Hepatocyte (in vitro differentiated cells): ENCODE results near the gene SF3B4. TPM values are rescaled to one million over a fixed set of nuclear protein-coding genes. Genes with fewer than 3 reads are reported as not detected.

ENCODE experiments used
- DNase-seq: peaks from one replicate; pipeline ENCODE4 v3.0.0-alpha.2; 2016; ENCODE audit warnings: low spot score
- H2AFZ ChIP-seq: fragments of 200-600 bp; sonication (generic); 2 replicates; pipeline ENCODE4 v1.6.0; 2016; ENCODE audit warnings: antibody characterized with exemption, mild to moderate bottlenecking
- H3K27ac ChIP-seq: fragments of 200-600 bp; sonication (generic); 2 replicates; pipeline ENCODE4 v1.5.1; 2016; ENCODE audit warnings: mild to moderate bottlenecking
- H3K27me3 ChIP-seq: fragments of 200-600 bp; sonication (generic); 2 replicates; pipeline ENCODE4 v1.6.1; 2016
- H3K36me3 ChIP-seq: fragments of 200-600 bp; sonication (generic); replicated peaks from 2 replicates; pipeline ENCODE4 v1.5.1; 2016; ENCODE audit warnings: low read depth; ENCODE audit not compliant: insufficient read depth
- H3K4me1 ChIP-seq: fragments of 200-600 bp; sonication (generic); 2 replicates; pipeline ENCODE4 v1.5.1; 2016; ENCODE audit warnings: mild to moderate bottlenecking, moderate library complexity; ENCODE audit not compliant: insufficient read depth
- H3K4me2 ChIP-seq: fragments of 200-600 bp; sonication (generic); 2 replicates; pipeline ENCODE4 v1.6.0; 2016
- H3K4me3 ChIP-seq: fragments of 200-600 bp; sonication (generic); 2 replicates; pipeline ENCODE4 v1.5.1; 2016; ENCODE audit warnings: mild to moderate bottlenecking
- H3K79me2 ChIP-seq: fragments of 200-600 bp; sonication (generic); 2 replicates; pipeline ENCODE4 v1.6.0; 2017; ENCODE audit warnings: mild to moderate bottlenecking
- H3K9me2 ChIP-seq: fragments of 200-600 bp; sonication (generic); replicated peaks from 2 replicates; pipeline ENCODE4 v1.6.0; 2017; ENCODE audit warnings: mild to moderate bottlenecking; ENCODE audit not compliant: insufficient read depth
- H3K9me3 ChIP-seq: fragments of 200-600 bp; sonication (generic); 2 replicates; pipeline ENCODE4 v1.5.1; 2016; ENCODE audit warnings: low read depth, mild to moderate bottlenecking
- H4K20me1 ChIP-seq: fragments of 200-600 bp; sonication (generic); 2 replicates; pipeline ENCODE4 v1.6.0; 2016; ENCODE audit warnings: mild to moderate bottlenecking; ENCODE audit not compliant: insufficient read depth, poor library complexity, severe bottlenecking
- CTCF ChIP-seq: fragments of 200-600 bp; sonication (generic); IDR thresholded peaks from 2 replicates; pipeline ENCODE4 v1.5.1; 2016; ENCODE audit warnings: antibody characterized with exemption, mild to moderate bottlenecking; ENCODE audit not compliant: poor library complexity
- EZH2 ChIP-seq: fragments of 200-600 bp; sonication (generic); IDR thresholded peaks from 2 replicates; pipeline ENCODE4 v1.6.1; 2016; ENCODE audit warnings: antibody characterized with exemption, mild to moderate bottlenecking, borderline replicate concordance
- EZH2phosphoT487 ChIP-seq: fragments of 200-600 bp; sonication (generic); IDR thresholded peaks from one replicate; pipeline ENCODE4 v1.6.1; 2018; ENCODE audit warnings: antibody characterized with exemption, mild to moderate bottlenecking, low read depth, moderate library complexity; ENCODE audit not compliant: unreplicated experiment, severe bottlenecking
- WGBS: methylation state at CpG from one replicate; pipeline ENCODE4 v1.1.6; 2016; ENCODE audit warnings: low lambda C conversion rate; ENCODE audit errors: missing lambda C conversion rate; 5-methylcytosine and 5-hydroxymethylcytosine counted together
- polyA plus RNA-seq: library from polyadenylated mRNA; unstranded; fragments of >200 nt; fragmentation: Nextera tagmentation; extraction: Ambion mirVana; gene quantifications from 2 replicates; pipeline ENCODE4 v1.2.1, GENCODE V29; 2016
- total RNA-seq: library from RNA; depleted of rRNA; stranded (reverse); fragments of >200 nt; gene quantifications from 2 replicates; pipeline ENCODE4 v1.2.3, GENCODE V29; 2014

The SF3B4 gene
- total and polyA plus RNA-seq, 2 experiments from 2014 or later, result 23.3 to 58.6 TPM

- H3K4me2 ChIP-seq, result no peak overlapping the region
- WGBS, result 100% methylated on average over 1 of the region's 1 CpG
- peaks cover 6% of the 10 kb centered on the region for H3K4me1 ChIP-seq
- H3K27me3 ChIP-seq, result no peaks in the 10 kb centered on the region
- no peak for DNase-seq
- TF ChIP-seq EZH2 (no peak), CTCF (no peak), EZH2phosphoT487 (no peak)
- H2AFZ ChIP-seq, result no peak overlapping the region
- no peak overlapping the region for H3K4me3 ChIP-seq
- H3K27ac ChIP-seq, result no peak overlapping the region
- no peaks in the 10 kb centered on the region for H3K9me2 ChIP-seq
- H4K20me1 ChIP-seq, result peaks cover 36% of the 10 kb centered on the region
- peaks cover 62% of the 10 kb centered on the region for H3K79me2 ChIP-seq
- no peaks in the 10 kb centered on the region for H3K9me3 ChIP-seq
- H3K36me3 ChIP-seq, result no peaks in the 10 kb centered on the region
These were observed 48.0 kb downstream of the SF3B4 start for GRCh38 chr1:149879556-149879955.

GRCh38 chr1:149877211-149877946, 50.2 kb downstream of the SF3B4 start:
- no peak for TF ChIP-seq EZH2phosphoT487
- no peak for TF ChIP-seq EZH2
- no peak for TF ChIP-seq CTCF
- H3K9me2 ChIP-seq, result no peaks in the 10 kb centered on the region
- H2AFZ ChIP-seq, result no peak overlapping the region
- peaks cover 40% of the 10 kb centered on the region for H3K79me2 ChIP-seq
- DNase-seq, result no peak
- no peaks in the 10 kb centered on the region for H3K4me1 ChIP-seq
- no peak overlapping the region for H3K27ac ChIP-seq
- H3K4me2 ChIP-seq, result no peak overlapping the region
- WGBS, result 96% methylated on average over 7 of the region's 7 CpGs
- H4K20me1 ChIP-seq, result peaks cover 17% of the 10 kb centered on the region
- H3K27me3 ChIP-seq, result no peaks in the 10 kb centered on the region
- no peaks in the 10 kb centered on the region for H3K9me3 ChIP-seq
- H3K36me3 ChIP-seq, result no peaks in the 10 kb centered on the region
- no peak overlapping the region for H3K4me3 ChIP-seq

Other genes starting within 250 kb of the SF3B4 start
- 0.07 and 0.24 TPM in 2 replicates for gene FCGR1A, start 145.1 kb downstream of the SF3B4 start, total RNA-seq
- gene FCGR1A, start 145.1 kb downstream of the SF3B4 start, polyA plus RNA-seq, result 0.52 and 1.00 TPM in 2 replicates
- gene BOLA1, start 28.2 kb downstream of the SF3B4 start, total RNA-seq, result 8.5 and 16.1 TPM in 2 replicates
- 19.0 and 20.6 TPM in 2 replicates for gene BOLA1, start 28.2 kb downstream of the SF3B4 start, polyA plus RNA-seq
- gene SV2A, start 10.0 kb downstream of the SF3B4 start, total RNA-seq, result 4.5 and 5.0 TPM in 2 replicates
- gene SV2A, start 10.0 kb downstream of the SF3B4 start, polyA plus RNA-seq, result 5.5 and 8.9 TPM in 2 replicates
- gene MTMR11, start 9.1 kb upstream of the SF3B4 start, total RNA-seq, result 34.8 and 37.0 TPM in 2 replicates
- gene MTMR11, start 9.1 kb upstream of the SF3B4 start, polyA plus RNA-seq, result 34.0 and 40.2 TPM in 2 replicates
- 17.1 and 17.8 TPM in 2 replicates for gene OTUD7B, start 82.9 kb upstream of the SF3B4 start, total RNA-seq
- gene OTUD7B, start 82.9 kb upstream of the SF3B4 start, polyA plus RNA-seq, result 2.8 and 3.6 TPM in 2 replicates
- gene VPS45, start 140.0 kb upstream of the SF3B4 start, total RNA-seq, result 35.8 and 37.1 TPM in 2 replicates
- 23.8 and 26.7 TPM in 2 replicates for gene VPS45, start 140.0 kb upstream of the SF3B4 start, polyA plus RNA-seq
- gene PLEKHO1, start 222.1 kb upstream of the SF3B4 start, total RNA-seq, result 12.1 and 23.7 TPM in 2 replicates
- 33.0 and 38.2 TPM in 2 replicates for gene PLEKHO1, start 222.1 kb upstream of the SF3B4 start, polyA plus RNA-seq